Measurements from ENCODE around the gene PIGU. TPM values are rescaled to one million over a fixed set of nuclear protein-coding genes. Genes with fewer than 3 reads are reported as not detected.

PIGU gene
- total RNA-seq, 2 experiments from 2014 or later, result 21.1 to 28.2 TPM

GRCh38 chr20:34706912-34707784 lies 30.3 kb upstream of the PIGU start:
- ATAC-seq (no peak), DNase-seq (no peak)
- no peak overlapping the region for H3K27ac Mint-ChIP-seq
- no peak overlapping the region for H3K4me3 Mint-ChIP-seq
- no peaks in the 10 kb centered on the region for H3K9me3 Mint-ChIP-seq (ENCODE audit: low read depth)
- peaks cover 27% of the 10 kb centered on the region for H3K4me1 Mint-ChIP-seq
- intact Hi-C loops (cut with DNase I, micrococcal nuclease), result loop anchor here (5.0 kb wide), 2 partner anchors 190 to 250 kb away; partner anchors contain the start of genes DYNLRB1 (in 1 of the 2), GSS (in 1 of the 2) and MYH7B (in 1 of the 2)
- no peaks in the 10 kb centered on the region for H3K36me3 Mint-ChIP-seq (ENCODE audit: low read depth)
- ChIA-PET CTCF (interaction anchor here (0.6 to 2.1 kb wide), 17 partner anchors 12 to 516 kb away, joined by 3 to 17 read pairs (median 4); partner anchors contain the start of gene DYNLRB1), POLR2A (no interaction called here)
- H3K27me3 Mint-ChIP-seq, result peaks cover 11% of the 10 kb centered on the region

DNA sequence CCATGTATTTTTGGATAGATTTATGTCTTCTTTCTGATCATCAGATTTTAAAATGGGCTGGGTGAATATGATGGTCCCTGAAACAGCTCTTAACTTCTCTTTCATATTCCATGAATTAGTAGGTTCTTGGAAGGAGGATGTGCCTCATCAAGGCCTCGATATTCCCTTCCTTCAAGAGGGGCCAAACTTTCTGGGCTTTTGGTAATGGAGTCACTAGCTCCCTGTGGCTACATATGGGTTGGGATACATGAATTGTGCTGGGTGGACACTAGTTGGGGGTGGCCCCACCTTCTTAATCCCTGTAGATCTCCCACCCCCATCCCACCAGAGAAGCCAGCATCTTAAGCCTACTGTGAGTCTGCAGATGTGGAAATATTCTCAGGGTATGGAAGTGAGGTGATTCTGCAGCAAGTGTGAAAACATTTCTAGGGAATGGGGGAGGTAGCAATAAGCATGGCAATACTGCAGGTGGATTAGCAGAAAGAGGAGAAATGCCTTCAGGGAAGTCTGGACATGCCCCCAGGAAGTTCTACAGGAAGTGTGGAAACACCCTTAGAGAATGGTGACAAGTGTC lies 29.5 kb upstream of the PIGU start:
- no peak for DNase-seq
- Mint-ChIP-seq H3K4me3 (no peak overlapping the region), H3K4me1 (peaks cover 27% of the 10 kb centered on the region), H3K27me3 (peaks cover 14% of the 10 kb centered on the region), H3K27ac (no peak overlapping the region), H3K9me3 (ENCODE audit: low read depth) (no peaks in the 10 kb centered on the region), H3K36me3 (ENCODE audit: low read depth) (no peaks in the 10 kb centered on the region)
- CTCF ChIA-PET, result interaction anchor here (0.5 to 1.8 kb wide), 6 partner anchors 13 to 169 kb away, joined by 3 to 5 read pairs (median 4); no protein-coding TSS in a partner anchor
- intact Hi-C loops (cut with DNase I, micrococcal nuclease), result loop anchor here (5.0 kb wide), 2 partner anchors 189 to 251 kb away; partner anchors contain the start of genes DYNLRB1 (in 1 of the 2), GSS (in 1 of the 2) and MYH7B (in 1 of the 2)
- POLR2A ChIA-PET, result no interaction called here
- no peak for ATAC-seq

- intact Hi-C loops (cut with DNase I, micrococcal nuclease), result loop anchor here (2.0 to 5.0 kb wide), 3 partner anchors 147 to 252 kb away; partner anchors contain the start of genes DYNLRB1 (in 1 of the 2), GSS (in 1 of the 2), MAP1LC3A (in 1 of the 2) and MYH7B (in 1 of the 2)
- ChIA-PET CTCF (interaction anchor here (0.5 to 1.6 kb wide), 8 partner anchors 14 to 308 kb away, joined by 3 to 5 read pairs (median 3); no protein-coding TSS in a partner anchor), POLR2A (no interaction called here)
These were observed 28.8 kb upstream of the PIGU start for GRCh38 chr20:34705397-34706301.

DNA sequence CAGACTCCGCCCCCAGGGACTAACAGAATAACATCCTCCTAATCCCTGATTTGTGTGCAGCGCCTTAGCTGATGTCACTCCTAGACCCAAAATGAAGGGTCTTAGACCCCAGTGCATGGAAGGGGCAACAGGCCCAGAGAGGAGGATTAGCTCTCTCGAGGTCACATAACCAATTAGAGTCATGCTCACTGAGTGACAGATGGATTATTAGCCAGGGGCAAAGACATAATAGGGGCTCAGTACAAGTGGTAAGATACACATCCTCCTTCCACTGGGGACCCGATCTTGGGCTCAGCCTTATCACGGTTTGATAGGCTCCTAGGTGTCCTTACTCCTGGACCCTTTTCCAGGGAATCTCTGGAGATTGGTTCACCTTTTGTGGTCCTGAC lies 28.1 kb upstream of the PIGU start:
- ATAC-seq, result no peak
- intact Hi-C loops (cut with DNase I, micrococcal nuclease), result loop anchor here (2.0 to 5.0 kb wide), 3 partner anchors 146 to 252 kb away; partner anchors contain the start of genes DYNLRB1 (in 1 of the 2), GSS (in 1 of the 2), MAP1LC3A (in 1 of the 2) and MYH7B (in 1 of the 2)

More at GRCh38 chr20:34705397-34706301, 28.8 kb upstream of the PIGU start:
- Mint-ChIP-seq H3K4me3 (peak overlapping the region; percentile 82), H3K27me3 (peaks cover 14% of the 10 kb centered on the region), H3K27ac (no peak overlapping the region), H3K9me3 (ENCODE audit: low read depth) (no peaks in the 10 kb centered on the region), H3K36me3 (ENCODE audit: low read depth) (no peaks in the 10 kb centered on the region), H3K4me1 (peaks cover 27% of the 10 kb centered on the region)
- ATAC-seq (no peak), DNase-seq (peak; percentile 52)

DNA sequence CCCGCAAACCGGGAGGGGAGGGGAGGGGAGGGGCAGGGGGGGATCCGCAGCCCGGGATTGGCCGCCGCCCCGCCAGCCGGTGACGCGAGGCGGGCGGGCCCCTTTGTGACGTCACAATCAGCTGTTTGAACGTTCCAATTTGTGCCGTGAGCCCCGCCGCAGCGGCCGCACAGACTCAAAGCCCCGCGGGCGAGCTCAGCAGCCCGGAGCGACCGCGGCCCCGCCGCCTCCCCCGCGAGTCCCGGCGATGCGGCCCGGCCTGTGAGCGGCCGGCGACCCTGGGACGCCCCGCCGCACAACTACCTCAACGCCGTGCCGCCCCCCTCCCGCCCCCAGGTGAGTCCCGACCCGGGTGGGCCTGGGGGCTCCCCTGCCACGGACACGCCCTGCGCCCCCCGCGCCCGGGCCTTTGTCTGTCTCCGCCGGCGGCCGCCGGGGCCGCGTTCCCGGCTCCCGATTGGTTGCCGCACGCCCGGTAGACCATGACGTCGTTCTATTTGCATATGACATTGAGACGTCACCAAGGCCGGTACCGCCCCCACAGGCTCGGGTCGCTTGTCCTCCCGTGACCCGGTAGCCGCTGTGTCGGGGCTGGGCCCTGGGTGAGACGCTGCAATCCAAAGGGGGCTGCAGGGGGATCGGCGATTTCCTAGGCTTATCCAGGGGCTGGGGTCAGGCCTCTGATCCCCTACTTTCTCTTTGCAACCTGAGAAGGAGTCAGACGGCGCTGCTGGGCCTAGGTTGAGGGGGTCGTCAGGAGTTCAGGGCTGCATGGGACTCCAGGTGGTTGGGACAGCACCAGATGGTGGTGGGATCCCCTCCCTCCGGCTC lies 27.5 kb upstream of the PIGU start, which contains the start of gene TP53INP2:
TP53INP2 (plus strand) TSS at position 168 of the 831 bp plus-strand sequence. CDS start 4,396 bp downstream, outside the sequence.
- H3K36me3 Mint-ChIP-seq (ENCODE audit: low read depth), result no peaks in the 10 kb centered on the region

More for the DNA sequence above, 28.1 kb upstream of the PIGU start:
- POLR2A ChIA-PET, result no interaction called here
- no peaks in the 10 kb centered on the region for H3K36me3 Mint-ChIP-seq (ENCODE audit: low read depth)
- H3K4me3 Mint-ChIP-seq, result peak overlapping the region; percentile 82
- CTCF ChIA-PET, result interaction anchor here (0.6 to 1.6 kb wide), 4 partner anchors 62 to 191 kb away, joined by 3 to 5 read pairs (median 4); no protein-coding TSS in a partner anchor
- peaks cover 10% of the 10 kb centered on the region for H3K27me3 Mint-ChIP-seq
- H3K9me3 Mint-ChIP-seq (ENCODE audit: low read depth), result no peaks in the 10 kb centered on the region
- no peak overlapping the region for H3K27ac Mint-ChIP-seq
- no peak for DNase-seq
- peaks cover 22% of the 10 kb centered on the region for H3K4me1 Mint-ChIP-seq

DNA sequence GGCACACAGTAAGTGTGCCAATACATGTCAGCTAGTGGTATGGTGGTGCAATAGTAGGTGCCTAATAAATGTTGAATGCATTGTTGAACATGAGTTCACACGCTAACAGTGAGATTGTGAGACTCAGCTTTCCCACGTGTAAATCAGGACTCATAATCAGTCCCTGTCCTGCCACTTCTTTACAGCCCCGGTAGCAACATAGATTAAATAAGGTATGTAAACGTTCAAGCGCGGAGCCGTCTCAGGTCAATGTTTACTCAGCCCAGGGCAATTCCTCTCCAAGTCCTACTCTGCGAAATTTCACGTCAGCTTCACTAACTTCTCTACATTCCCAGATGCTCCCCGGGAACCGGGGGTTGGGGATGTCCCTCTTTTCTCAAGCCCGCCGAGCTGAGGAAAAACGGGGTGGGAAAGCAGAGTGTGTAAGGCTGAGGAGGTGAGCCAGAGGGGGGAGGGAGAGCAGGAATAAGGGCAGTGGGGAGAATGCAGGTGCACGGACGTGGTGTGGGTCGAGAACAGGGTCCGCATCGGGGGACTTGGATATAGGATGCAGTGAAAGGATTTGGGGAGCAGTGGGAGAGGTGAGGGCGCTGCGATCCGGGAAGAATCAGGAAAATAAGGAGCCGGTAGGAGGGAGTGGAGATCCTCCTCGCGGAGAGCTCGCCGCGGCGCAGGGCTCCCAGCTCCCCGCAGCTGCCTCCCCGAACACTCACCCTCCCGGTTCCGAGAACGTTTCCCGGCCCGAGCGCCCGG lies 26.7 kb upstream of the PIGU start:
- peak overlapping the region; percentile 82 for H3K4me3 Mint-ChIP-seq
- ChIA-PET CTCF (interaction anchor here (0.8 to 1.4 kb wide), 5 partner anchors 9 to 187 kb away, joined by 3 to 6 read pairs (median 3); partner anchors contain the start of gene DYNLRB1), POLR2A (no interaction called here)
- peaks cover 21% of the 10 kb centered on the region for H3K4me1 Mint-ChIP-seq
- ATAC-seq (no peak), DNase-seq (peak; percentile 22)
- H3K9me3 Mint-ChIP-seq (ENCODE audit: low read depth), result no peaks in the 10 kb centered on the region
- intact Hi-C loops (cut with DNase I, micrococcal nuclease), result loop anchor here (1.0 to 2.0 kb wide), 5 partner anchors 26 to 400 kb away; partner anchors contain the start of genes MAP1LC3A (in 2 of the 2), PIGU (in 2 of the 2), AHCY (in 1 of the 2) and DYNLRB1 (in 1 of the 2)
- H3K27ac Mint-ChIP-seq, result peak overlapping the region; percentile 56
- no peaks in the 10 kb centered on the region for H3K36me3 Mint-ChIP-seq (ENCODE audit: low read depth)
- H3K27me3 Mint-ChIP-seq, result peaks cover 10% of the 10 kb centered on the region

More for the DNA sequence above, 27.5 kb upstream of the PIGU start, which contains the start of gene TP53INP2:
- DNase-seq (peak; percentile 89), ATAC-seq (peak; percentile 33)
- ChIA-PET CTCF (interaction anchor here (0.8 to 1.6 kb wide), 3 partner anchors 65 to 188 kb away, joined by 3 to 4 read pairs (median 4); partner anchors contain the start of gene DYNLRB1), POLR2A (no interaction called here)
- H3K9me3 Mint-ChIP-seq (ENCODE audit: low read depth), result no peaks in the 10 kb centered on the region
- H3K4me1 Mint-ChIP-seq, result peaks cover 22% of the 10 kb centered on the region
- intact Hi-C loops (cut with DNase I, micrococcal nuclease), result loop anchor here (1.0 to 5.0 kb wide), 7 partner anchors 27 to 401 kb away; partner anchors contain the start of genes DYNLRB1 (in 2 of the 2), MAP1LC3A (in 2 of the 2), PIGU (in 2 of the 2) and AHCY (in 1 of the 2)
- peaks cover 10% of the 10 kb centered on the region for H3K27me3 Mint-ChIP-seq
- peak within 1 kb of the TSS; percentile 82 for H3K4me3 Mint-ChIP-seq
- H3K27ac Mint-ChIP-seq, result peak within 1 kb of the TSS; percentile 63

DNA sequence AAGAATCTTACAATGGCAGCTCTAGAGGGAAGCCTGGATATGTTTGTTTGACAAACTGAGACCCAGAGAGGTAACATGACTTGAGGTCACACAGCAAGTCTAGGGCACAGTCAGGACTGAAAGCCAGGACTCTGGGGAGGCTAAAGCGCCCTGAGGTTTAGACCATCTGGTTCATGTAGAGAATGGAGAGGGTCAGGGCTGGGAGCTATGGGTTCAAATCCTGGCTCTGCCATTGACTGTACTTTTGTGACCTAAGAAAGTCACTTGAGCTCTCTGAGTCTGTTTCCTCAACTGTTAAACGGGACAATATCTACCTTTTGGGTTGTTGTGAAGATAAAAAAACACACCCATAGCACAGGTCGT lies 26.1 kb upstream of the PIGU start:
- no peak for DNase-seq
- Mint-ChIP-seq H3K4me3 (peak overlapping the region; percentile 82), H3K9me3 (ENCODE audit: low read depth) (no peaks in the 10 kb centered on the region), H3K27ac (no peak overlapping the region), H3K4me1 (peaks cover 18% of the 10 kb centered on the region), H3K27me3 (peaks cover 10% of the 10 kb centered on the region), H3K36me3 (ENCODE audit: low read depth) (no peaks in the 10 kb centered on the region)
- no peak for ATAC-seq
- CTCF ChIA-PET, result interaction anchor here (0.8 to 1.4 kb wide), 3 partner anchors 8 to 166 kb away, joined by 3 to 6 read pairs (median 3); no protein-coding TSS in a partner anchor
- POLR2A ChIA-PET, result no interaction called here
- intact Hi-C loops (cut with DNase I, micrococcal nuclease), result no loop called here

- Mint-ChIP-seq H3K4me3 (no peak overlapping the region), H3K9me3 (ENCODE audit: low read depth) (no peaks in the 10 kb centered on the region)
- CTCF ChIA-PET, result interaction anchor here (0.7 to 1.1 kb wide), 2 partner anchors 13 to 304 kb away, joined by 3 to 4 read pairs; no protein-coding TSS in a partner anchor
These were observed 24.7 kb upstream of the PIGU start for GRCh38 chr20:34701405-34702085.

DNA sequence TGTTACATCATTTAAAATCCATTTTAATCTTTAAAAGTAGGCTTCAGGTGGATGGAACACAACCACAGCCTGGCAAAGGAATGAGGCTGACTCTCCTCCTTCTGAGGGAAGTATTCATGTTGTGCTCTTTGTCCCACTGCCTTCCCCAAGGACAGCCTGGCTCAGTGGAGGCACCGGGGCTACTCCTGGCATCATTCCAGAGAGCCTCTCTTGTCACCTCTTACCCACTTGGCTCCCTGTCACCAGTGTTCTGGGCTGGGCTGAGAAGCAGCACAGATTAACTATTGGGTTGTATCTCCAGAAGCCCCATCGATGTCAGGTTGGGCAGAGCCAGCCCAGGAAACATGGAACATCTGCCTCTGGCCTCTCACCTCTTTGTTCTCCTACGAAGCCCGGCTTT lies 16.5 kb upstream of the PIGU start:
- POLR2A ChIA-PET, result interaction anchor here (0.6 kb wide), 1 partner anchor 39 kb away, joined by 4 read pairs; no protein-coding TSS in a partner anchor
- DNase-seq, result no peak
- intact Hi-C loops (cut with DNase I, micrococcal nuclease), result no loop called here
- no peak for ATAC-seq
- Mint-ChIP-seq H3K27ac (no peak overlapping the region), H3K36me3 (ENCODE audit: low read depth) (no peaks in the 10 kb centered on the region), H3K9me3 (ENCODE audit: low read depth) (no peaks in the 10 kb centered on the region), H3K4me3 (no peak overlapping the region), H3K4me1 (no peaks in the 10 kb centered on the region), H3K27me3 (no peaks in the 10 kb centered on the region)
- CTCF ChIA-PET, result no interaction called here

More at GRCh38 chr20:34701405-34702085, 24.7 kb upstream of the PIGU start:
- H3K36me3 Mint-ChIP-seq (ENCODE audit: low read depth), result no peaks in the 10 kb centered on the region
- peaks cover 10% of the 10 kb centered on the region for H3K27me3 Mint-ChIP-seq
- intact Hi-C loops (cut with DNase I, micrococcal nuclease), result no loop called here
- peaks cover 18% of the 10 kb centered on the region for H3K4me1 Mint-ChIP-seq
- DNase-seq, result no peak
- no peak overlapping the region for H3K27ac Mint-ChIP-seq
- POLR2A ChIA-PET, result no interaction called here
- no peak for ATAC-seq

Data from activated CD4-positive, alpha-beta T cell treated with anti-CD3 and anti-CD28 coated beads for 36 hours (primary cell).